ENCODE results near the gene CC2D1A. TPM values are rescaled to one million over a fixed set of nuclear protein-coding genes. Genes with fewer than 3 reads are reported as not detected.
"Not testable (repeated sequence)": the region's sequence is repeated elsewhere in the genome, so short reads cannot be mapped to it uniquely, and the experiment has no call there.

The CC2D1A gene
- total RNA-seq, 4 donors from 2014 or later: 97.4 to 235 (median 184) TPM

- H3K27me3 ChIP-seq: no peaks in the 10 kb centered on the region
- TF ChIP-seq, protein P1, sequence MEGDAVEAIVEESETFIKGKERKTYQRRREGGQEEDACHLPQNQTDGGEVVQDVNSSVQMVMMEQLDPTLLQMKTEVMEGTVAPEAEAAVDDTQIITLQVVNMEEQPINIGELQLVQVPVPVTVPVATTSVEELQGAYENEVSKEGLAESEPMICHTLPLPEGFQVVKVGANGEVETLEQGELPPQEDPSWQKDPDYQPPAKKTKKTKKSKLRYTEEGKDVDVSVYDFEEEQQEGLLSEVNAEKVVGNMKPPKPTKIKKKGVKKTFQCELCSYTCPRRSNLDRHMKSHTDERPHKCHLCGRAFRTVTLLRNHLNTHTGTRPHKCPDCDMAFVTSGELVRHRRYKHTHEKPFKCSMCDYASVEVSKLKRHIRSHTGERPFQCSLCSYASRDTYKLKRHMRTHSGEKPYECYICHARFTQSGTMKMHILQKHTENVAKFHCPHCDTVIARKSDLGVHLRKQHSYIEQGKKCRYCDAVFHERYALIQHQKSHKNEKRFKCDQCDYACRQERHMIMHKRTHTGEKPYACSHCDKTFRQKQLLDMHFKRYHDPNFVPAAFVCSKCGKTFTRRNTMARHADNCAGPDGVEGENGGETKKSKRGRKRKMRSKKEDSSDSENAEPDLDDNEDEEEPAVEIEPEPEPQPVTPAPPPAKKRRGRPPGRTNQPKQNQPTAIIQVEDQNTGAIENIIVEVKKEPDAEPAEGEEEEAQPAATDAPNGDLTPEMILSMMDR (IDR thresholded peaks at IDR 0.05): no peak
- no peak for TF ChIP-seq POLR2A (IDR thresholded peaks at IDR 0.05)
- H3K4me1 ChIP-seq: no peaks in the 10 kb centered on the region
- H3K36me3 ChIP-seq: peaks cover 0 to 88% (median 0%) of the 10 kb centered on the region in 3 donors
- no peak overlapping the region for H3K4me3 ChIP-seq
- peaks cover 0 to 2% (median 0%) of the 10 kb centered on the region in 4 donors for H3K9me3 ChIP-seq
- DNase-seq: no peak
- no peak overlapping the region for H3K27ac ChIP-seq
These were observed 60.1 kb downstream of the CC2D1A start for GRCh38 chr19:13965926-13966683.

GRCh38 chr19:13966684-13967128, 60.7 kb downstream of the CC2D1A start:
- Histone ChIP-seq H3K27ac (no peak overlapping the region), H3K4me3 (no peak overlapping the region), H3K4me1 (no peaks in the 10 kb centered on the region), H3K9me3 (peaks cover 0 to 2% (median 0%) of the 10 kb centered on the region in 4 donors), H3K36me3 (peaks cover 0 to 90% (median 0%) of the 10 kb centered on the region in 3 donors), H3K27me3 (no peaks in the 10 kb centered on the region)
- TF ChIP-seq, protein P1 (IDR thresholded peaks at IDR 0.05): no peak
- no peak for TF ChIP-seq POLR2A (IDR thresholded peaks at IDR 0.05)
- no peak for DNase-seq

DNA sequence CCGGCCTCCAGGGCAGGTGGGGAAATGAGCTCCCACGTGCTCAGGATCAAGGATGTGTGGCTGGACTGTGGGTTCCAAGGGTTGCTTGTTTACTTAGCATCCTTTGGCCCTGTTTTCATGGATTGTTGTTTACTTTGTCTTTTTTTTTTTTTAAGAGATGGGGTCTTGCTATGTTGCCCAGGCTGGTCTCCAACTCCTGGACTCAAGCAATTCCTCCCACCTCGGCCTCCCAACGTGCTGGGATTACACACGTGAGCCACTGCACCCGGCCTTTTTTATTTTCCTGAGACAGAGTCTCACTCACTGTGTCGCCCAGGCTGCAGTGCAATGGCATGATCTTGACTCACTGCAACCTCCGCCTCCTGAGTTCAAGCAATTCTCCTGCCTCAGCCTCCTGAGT, 61.2 kb downstream of the CC2D1A start:
- DNase-seq, H3K27me3 ChIP-seq, H3K9me3 ChIP-seq, H3K27ac ChIP-seq, H3K4me1 ChIP-seq, H3K4me3 ChIP-seq: not testable (repeated sequence)
- H3K36me3 ChIP-seq: peaks cover 0 to 89% (median 0%) of the 10 kb centered on the region in 3 donors

DNA sequence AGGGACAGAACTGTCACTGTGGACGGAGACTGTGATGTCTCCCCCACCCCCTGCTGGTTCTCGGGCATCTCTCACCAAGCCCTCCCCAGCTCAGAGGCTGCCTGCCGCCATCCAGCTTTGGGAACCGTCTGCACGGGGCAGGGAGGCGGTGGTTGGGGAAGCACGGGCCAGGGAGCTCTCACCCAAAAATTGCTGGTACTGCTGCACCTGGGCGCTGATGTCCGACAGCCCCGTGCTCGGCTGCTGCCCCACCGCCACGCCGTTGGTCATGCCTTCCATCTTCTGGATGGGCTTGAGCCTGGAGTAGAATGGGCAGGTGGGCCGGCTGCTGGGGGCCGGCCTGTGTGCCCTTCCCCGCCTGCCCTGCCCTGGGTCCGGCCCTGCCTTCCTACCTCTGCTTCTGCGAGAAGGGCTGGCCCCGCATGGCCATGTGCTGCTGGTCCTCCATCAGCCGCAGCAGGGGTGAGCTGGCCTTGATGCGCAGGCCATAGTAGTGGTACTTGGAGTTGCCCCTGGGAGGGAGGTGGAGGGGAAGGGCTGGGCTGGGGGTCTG, 62.5 kb downstream of the CC2D1A start:
- peaks cover 0 to 87% (median 0%) of the 10 kb centered on the region in 3 donors for H3K36me3 ChIP-seq
- TF ChIP-seq, protein P1 (IDR thresholded peaks at IDR 0.05): no peak
- TF ChIP-seq POLR2A (IDR thresholded peaks at IDR 0.05): no peak
- no peak overlapping the region for H3K4me3 ChIP-seq
- peaks cover 0 to 2% (median 0%) of the 10 kb centered on the region in 4 donors for H3K9me3 ChIP-seq
- H3K27me3 ChIP-seq: no peaks in the 10 kb centered on the region
- DNase-seq: no peak
- no peak overlapping the region for H3K27ac ChIP-seq
- no peaks in the 10 kb centered on the region for H3K4me1 ChIP-seq

- DNase-seq: no peak
- Histone ChIP-seq H3K27ac (no peak overlapping the region), H3K36me3 (peaks cover 0 to 82% (median 0%) of the 10 kb centered on the region in 3 donors), H3K4me3 (no peak overlapping the region), H3K27me3 (no peaks in the 10 kb centered on the region), H3K9me3 (no peaks in the 10 kb centered on the region), H3K4me1 (no peaks in the 10 kb centered on the region)
- TF ChIP-seq, protein P1 (IDR thresholded peaks at IDR 0.05): no peak
- no peak for TF ChIP-seq POLR2A (IDR thresholded peaks at IDR 0.05)
These were observed 63.0 kb downstream of the CC2D1A start for GRCh38 chr19:13968999-13969398.

DNA sequence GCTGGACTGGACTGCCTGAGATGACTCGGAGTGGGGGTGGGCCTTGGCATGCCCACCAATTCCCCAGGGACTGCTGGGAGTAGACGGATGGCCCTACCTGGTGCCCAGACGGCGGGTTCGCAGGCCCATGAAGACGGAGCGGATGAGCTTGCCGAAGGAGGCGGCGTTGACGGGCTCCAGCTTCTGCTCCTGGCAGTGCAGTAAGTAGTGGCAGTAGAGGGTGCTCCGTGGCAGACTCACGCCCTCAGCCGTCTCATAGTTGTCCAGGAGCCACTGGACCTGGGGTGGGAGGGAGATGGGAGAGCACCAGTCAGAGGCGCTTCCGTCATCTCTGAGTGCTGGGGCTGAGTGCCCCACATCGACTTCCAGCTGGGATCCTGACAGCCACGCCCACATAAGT, 63.9 kb downstream of the CC2D1A start:
- no peak for DNase-seq
- Histone ChIP-seq H3K36me3 (peaks cover 0 to 78% (median 0%) of the 10 kb centered on the region in 3 donors), H3K9me3 (no peaks in the 10 kb centered on the region), H3K4me1 (no peaks in the 10 kb centered on the region), H3K4me3 (no peak overlapping the region), H3K27me3 (no peaks in the 10 kb centered on the region), H3K27ac (no peak overlapping the region)
- TF ChIP-seq, protein P1 (IDR thresholded peaks at IDR 0.05): no peak
- no peak for TF ChIP-seq POLR2A (IDR thresholded peaks at IDR 0.05)

DNA sequence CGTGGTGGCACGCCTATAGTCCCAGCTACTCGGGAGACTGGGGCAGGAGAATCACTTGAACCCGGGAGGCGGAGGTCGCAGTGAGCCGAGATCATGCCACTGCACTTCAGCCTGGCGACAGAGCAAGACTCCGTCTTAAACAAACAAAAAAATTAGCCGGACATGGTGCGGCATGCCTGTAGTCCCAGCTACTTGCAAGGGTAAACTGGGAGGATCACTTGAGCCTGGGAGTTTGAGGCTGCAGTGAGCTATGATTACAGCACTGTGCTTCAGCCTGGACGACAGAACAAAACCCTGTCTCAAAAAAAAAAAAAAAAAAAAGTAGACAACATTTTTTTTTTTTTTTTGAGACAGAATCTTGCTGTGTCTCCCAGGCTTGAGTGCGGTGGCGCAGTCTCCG, 65.9 kb downstream of the CC2D1A start:
- H3K4me3 ChIP-seq, H3K9me3 ChIP-seq, H3K27me3 ChIP-seq, H3K4me1 ChIP-seq, H3K27ac ChIP-seq, DNase-seq: not testable (repeated sequence)
- H3K36me3 ChIP-seq: peaks cover 0 to 71% (median 0%) of the 10 kb centered on the region in 3 donors
